GF-D8 (cell line): ENCODE results near the gene TCTA.

Source experiments
- DNase-seq: peaks from one replicate; lab custom pipeline; 2025; lab: John Stamatoyannopoulos, UW

Gene TCTA

GRCh38 chr3:49410846-49411534 lies 1.2 kb upstream of the TCTA start:
- DNase-seq, result no peak

GRCh38 chr3:49411535-49411967 lies 672 bp upstream of the TCTA start:
- DNase-seq, result no peak

GRCh38 chr3:49412632-49413337 lies 562 bp downstream of the TCTA start:
- no peak for DNase-seq

- DNase-seq, result no peak
These were observed 1.1 kb downstream of the TCTA start for GRCh38 chr3:49413338-49413734.

- DNase-seq, result no peak
These were observed 2.5 kb downstream of the TCTA start for GRCh38 chr3:49414753-49415152.

- DNase-seq, result peak; percentile 75
These were observed 3.8 kb downstream of the TCTA start for GRCh38 chr3:49415931-49416601.

- DNase-seq, result no peak
These were observed 4.6 kb downstream of the TCTA start for GRCh38 chr3:49416867-49417266.

- no peak for DNase-seq
These were observed 5.4 kb downstream of the TCTA start for GRCh38 chr3:49417516-49418120.

- no peak for DNase-seq
These were observed 9.7 kb downstream of the TCTA start for GRCh38 chr3:49421890-49422378.

- no peak for DNase-seq
These were observed 10.4 kb downstream of the TCTA start, which contains the start of gene AMT for GRCh38 chr3:49422379-49423248. AMT (minus strand) TSS chr3:49422473; CDS start chr3:49422450, 23 bp downstream.

- no peak for DNase-seq
These were observed 12.6 kb downstream of the TCTA start for GRCh38 chr3:49424816-49425215.

GRCh38 chr3:49427586-49427985 lies 15.4 kb downstream of the TCTA start:
- no peak for DNase-seq

GRCh38 chr3:49428752-49429080 lies 16.5 kb downstream of the TCTA start:
- DNase-seq, result no peak

- DNase-seq, result no peak
These were observed 22.5 kb downstream of the TCTA start for GRCh38 chr3:49434731-49435130.

- DNase-seq, result no peak
These were observed 33.2 kb downstream of the TCTA start for GRCh38 chr3:49445391-49445790.

- no peak for DNase-seq
These were observed 41.4 kb downstream of the TCTA start for GRCh38 chr3:49453621-49454020.

- DNase-seq, result no peak
These were observed 42.2 kb downstream of the TCTA start for GRCh38 chr3:49454458-49454857.

- no peak for DNase-seq
These were observed 42.9 kb downstream of the TCTA start for GRCh38 chr3:49454898-49455681.

- no peak for DNase-seq
These were observed 44.2 kb downstream of the TCTA start for GRCh38 chr3:49456466-49456865.

GRCh38 chr3:49460188-49460890 lies 48.1 kb downstream of the TCTA start:
- no peak for DNase-seq
